IMR-90 (cell line): ENCODE measurements around the gene PDHB. TPM values are rescaled to one million over a fixed set of nuclear protein-coding genes. Genes with fewer than 3 reads are reported as not detected.

ENCODE experiments used
- ATAC-seq: fragments of 200-7000 bp; cut with Tn5 transposase; 2 replicates; pipeline ENCODE4 v1.9.1; 2020; ENCODE audit warnings: low read depth, mild to moderate bottlenecking, moderate library complexity
- BruUV-seq: library from RNA; stranded (reverse); fragments of 400-500 nt; replicated peaks from 2 replicates; lab custom pipeline; 2021; lab: Mats Ljungman, UMichigan
- CTCF ChIA-PET: fragments of 300-600 bp; formaldehyde crosslinking; extraction: SDS; loops from one replicate; lab custom pipeline; 2021; ENCODE audit warnings: antibody characterized with exemption; lab: Yijun Ruan, JAX
- POLR2A ChIA-PET: fragments of 300-600 bp; sonication (Branson Sonifier 250); formaldehyde crosslinking; loops from one replicate; lab custom pipeline; 2022; ENCODE audit warnings: antibody characterized with exemption; ENCODE audit not compliant: unreplicated experiment; lab: Charles Lee
- DNase-seq: peaks from one replicate; pipeline ENCODE4 v3.0.0; 2013
- H2AFZ ChIP-seq: replicated peaks from 2 replicates; pipeline ENCODE3; 2013; ENCODE audit warnings: low read length, mild to moderate bottlenecking; ENCODE audit not compliant: poor library complexity
- H2AK5ac ChIP-seq: 2 replicates; pipeline ENCODE4 v1.6.1; 2013; ENCODE audit warnings: low read depth, low read length, inconsistent platforms
- H2AK9ac ChIP-seq: replicated peaks from 2 replicates; pipeline ENCODE3; 2013; ENCODE audit warnings: mild to moderate bottlenecking, low read depth, low read length, moderate library complexity; ENCODE audit not compliant: poor library complexity
- H2BK120ac ChIP-seq: 2 replicates; pipeline ENCODE4 v1.6.1; 2013; ENCODE audit warnings: low read depth, low read length, inconsistent platforms
- H2BK15ac ChIP-seq: 3 replicates; pipeline ENCODE4 v1.6.1; 2013; ENCODE audit warnings: low read depth, low read length, inconsistent platforms
- H2BK20ac ChIP-seq: 2 replicates; pipeline ENCODE4 v1.6.1; 2013; ENCODE audit warnings: low read depth, mild to moderate bottlenecking, inconsistent platforms, low read length, moderate library complexity
- H2BK5ac ChIP-seq: 2 replicates; pipeline ENCODE4 v1.6.1; 2013; ENCODE audit warnings: mild to moderate bottlenecking, low read depth, low read length, inconsistent platforms; ENCODE audit not compliant: poor library complexity, severe bottlenecking
- H3K14ac ChIP-seq: replicated peaks from 2 replicates; pipeline ENCODE4 v1.6.1; 2013; ENCODE audit warnings: low read depth, low read length, inconsistent platforms
- H3K18ac ChIP-seq: 2 replicates; pipeline ENCODE4 v1.6.1; 2013; ENCODE audit warnings: low read depth, low read length, control low read depth
- H3K23ac ChIP-seq: 2 replicates; pipeline ENCODE4 v1.6.1; 2013; ENCODE audit warnings: low read depth, low read length, inconsistent platforms
- H3K27ac ChIP-seq: 2 replicates; pipeline ENCODE4 v1.5.1; 2013; ENCODE audit warnings: mild to moderate bottlenecking, control low read depth, low read length; ENCODE audit not compliant: insufficient read depth
- H3K27me3 ChIP-seq: 2 replicates; pipeline ENCODE4 v1.6.1; 2013; ENCODE audit warnings: low read length; ENCODE audit not compliant: control insufficient read depth, insufficient read depth
- H3K36me3 ChIP-seq: 2 replicates; pipeline ENCODE4 v1.6.1; 2013; ENCODE audit warnings: low read length, mixed read lengths; ENCODE audit not compliant: control insufficient read depth, insufficient read depth
- H3K4ac ChIP-seq: 2 replicates; pipeline ENCODE4 v1.6.1; 2013; ENCODE audit warnings: low read depth, low read length, inconsistent platforms
- H3K4me1 ChIP-seq: 2 replicates; pipeline ENCODE4 v1.6.1; 2013; ENCODE audit warnings: low read length, mixed read lengths; ENCODE audit not compliant: control insufficient read depth, insufficient read depth
- H3K4me2 ChIP-seq: 2 replicates; pipeline ENCODE4 v1.6.1; 2013; ENCODE audit warnings: low read depth, mild to moderate bottlenecking, control low read depth, low read length, moderate library complexity
- H3K4me3 ChIP-seq: 2 replicates; pipeline ENCODE4 v1.5.1; 2013; ENCODE audit warnings: low read depth, mild to moderate bottlenecking, control low read depth, low read length, moderate library complexity; ENCODE audit not compliant: insufficient read depth
- H3K56ac ChIP-seq: 2 replicates; pipeline ENCODE4 v1.6.1; 2013; ENCODE audit warnings: low read length, inconsistent platforms; ENCODE audit not compliant: insufficient read depth; ENCODE audit errors: extremely low read depth
- H3K79me1 ChIP-seq, 2 experiments: 2 replicates each; pipeline ENCODE4 v1.6.1; 2013; ENCODE audit warnings: low read length in 2 of 2, inconsistent platforms in 1 of 2, low read depth in 1 of 2
- H3K9ac ChIP-seq: 2 replicates; pipeline ENCODE4 v1.6.1; 2013; ENCODE audit warnings: low read depth, low read length, control low read depth
- H3K9me1 ChIP-seq: 2 replicates; pipeline ENCODE4 v1.6.1; 2013; ENCODE audit warnings: low read length, inconsistent platforms; ENCODE audit not compliant: insufficient read depth
- H3K9me3 ChIP-seq: 2 replicates; pipeline ENCODE4 v1.6.1; 2013; ENCODE audit warnings: low read length; ENCODE audit not compliant: control insufficient read depth, insufficient read depth
- H4K20me1 ChIP-seq: 2 replicates; pipeline ENCODE4 v1.6.1; 2013; ENCODE audit warnings: low read length, inconsistent platforms; ENCODE audit not compliant: insufficient read depth
- H4K5ac ChIP-seq: 2 replicates; pipeline ENCODE4 v1.6.1; 2013; ENCODE audit warnings: mild to moderate bottlenecking, low read depth, low read length, control low read depth
- H4K8ac ChIP-seq, 2 experiments: 2 replicates each; pipeline ENCODE4 v1.6.1; 2013; ENCODE audit warnings: low read depth in 2 of 2, low read length in 2 of 2, control low read depth in 1 of 2, inconsistent platforms in 1 of 2
- H4K91ac ChIP-seq: 2 replicates; pipeline ENCODE4 v1.6.1; 2013; ENCODE audit warnings: low read depth, low read length, inconsistent platforms; ENCODE audit not compliant: insufficient read depth
- CEBPB ChIP-seq: IDR thresholded peaks from 2 replicates; pipeline ENCODE4 v1.6.1; 2012; ENCODE audit warnings: low read depth, low read length, improper control_type of control experiment
- CHD1 ChIP-seq: IDR thresholded peaks from 2 replicates; pipeline ENCODE4 v1.6.1; 2012; ENCODE audit warnings: low read depth, low read length, improper control_type of control experiment
- CTCF ChIP-seq: conservative IDR thresholded peaks from 2 replicates; pipeline ENCODE4 v1.5.1; 2012; ENCODE audit warnings: mild to moderate bottlenecking, low read depth, low read length, improper control_type of control experiment
- FOS ChIP-seq: fragments of 150-350 bp; IDR thresholded peaks from 2 replicates; pipeline ENCODE4 v1.6.1; 2016; ENCODE audit warnings: low read depth, low read length
- MAFK ChIP-seq: IDR thresholded peaks from 2 replicates; pipeline ENCODE4 v1.6.1; 2012; ENCODE audit warnings: low read depth, low read length, improper control_type of control experiment
- MAZ ChIP-seq: IDR thresholded peaks from 2 replicates; pipeline ENCODE4 v1.6.1; 2012; ENCODE audit warnings: low read depth, mild to moderate bottlenecking, low read length, improper control_type of control experiment, moderate library complexity, borderline replicate concordance
- NFE2L2 ChIP-seq: fragments of 150-350 bp; IDR thresholded peaks from 2 replicates; pipeline ENCODE4 v1.6.1; 2016; ENCODE audit warnings: low read depth, mild to moderate bottlenecking, low read length
- RAD21 ChIP-seq: IDR thresholded peaks from 2 replicates; pipeline ENCODE4 v1.6.1; 2012; ENCODE audit warnings: low read length, improper control_type of control experiment
- RFX5 ChIP-seq: IDR thresholded peaks from 2 replicates; pipeline ENCODE4 v1.8.0; 2012; ENCODE audit warnings: low read depth, mild to moderate bottlenecking, low read length, moderate library complexity
- SMC3 ChIP-seq: fragments of 150-350 bp; IDR thresholded peaks from 2 replicates; pipeline ENCODE4 v1.6.1; 2016; ENCODE audit warnings: low read depth, mild to moderate bottlenecking, antibody characterized with exemption, low read length, moderate library complexity
- WGBS, 2 experiments: methylation state at CpG; one replicate each; pipeline versions ENCODE4 v1.1.5 to v1.1.7; 2013; ENCODE audit warnings: missing lambda C conversion rate in 2 of 2; ENCODE audit not compliant: insufficient read length in 1 of 2; ENCODE audit errors: extremely low coverage in 2 of 2; 5-methylcytosine and 5-hydroxymethylcytosine counted together
- dilution Hi-C: fragments of 300-500 bp; cut with HindIII; formaldehyde crosslinking; loops from one replicate; pipeline ENCODE4 v1.14.3; 2018; ENCODE audit warnings: low sequenced_read_pairs; ENCODE audit not compliant: unreplicated experiment
- in situ Hi-C: fragments of 300-500 bp; cut with MboI; formaldehyde crosslinking; loops from 3 replicates; pipeline ENCODE4 v1.14.3; 2019; ENCODE audit warnings: low sequenced_read_pairs, inconsistent platforms, mixed read lengths
- intact Hi-C: fragments of 100-400 bp; cut with micrococcal nuclease; formaldehyde crosslinking; loops from 2 replicates; pipeline ENCODE4 v1.10.0; 2022
- polyA plus RNA-seq, 3 experiments: library from polyadenylated mRNA; depleted of rRNA; stranded (reverse); fragments of >200 nt; gene quantifications; 2 replicates each; pipeline ENCODE4 v1.2.3, GENCODE V29; 2012; ENCODE audit warnings: low replicate concordance in 1 of 3
- total RNA-seq: library from RNA; depleted of rRNA; stranded (reverse); fragments of >200 nt; gene quantifications from 2 replicates; pipeline ENCODE4 v1.2.3, GENCODE V29; 2012

The PDHB gene
- total and polyA plus RNA-seq, 2 of the 4 experiments (the other 2 are of a cell fraction) = 69.2 to 73.5 TPM

GRCh38 chr3:58379351-58380073 is 54.1 kb downstream of the PDHB start:
- in situ Hi-C loops (no loop called here), intact Hi-C loops (no loop called here), dilution Hi-C loops (no loop called here)
- H4K5ac ChIP-seq = no peak overlapping the region
- H3K9me3 ChIP-seq = no peaks in the 10 kb centered on the region
- H2AK9ac ChIP-seq = no peak overlapping the region
- H3K56ac ChIP-seq = no peak overlapping the region
- WGBS, 2 experiments = no CpG with 5 or more reads among the region's 4 CpGs
- peaks cover 5% of the 10 kb centered on the region; the same call in 1 of the 2 replicates for H4K20me1 ChIP-seq
- no peak overlapping the region for H4K91ac ChIP-seq
- H3K79me1 ChIP-seq = peaks cover 0 to 32% of the 10 kb centered on the region in 2 experiments; a peak in 3 of 4 replicates
- H3K27me3 ChIP-seq = no peaks in the 10 kb centered on the region
- ChIA-PET CTCF (no interaction called here), POLR2A (no interaction called here)
- peaks cover 8% of the 10 kb centered on the region for H3K4me1 ChIP-seq
- no peak overlapping the region for H3K4me3 ChIP-seq
- no peak overlapping the region for H2BK120ac ChIP-seq
- H2AK5ac ChIP-seq = 0 out of 2 replicates have a peak overlapping the region, but pooled peaks have one; percentile 20
- DNase-seq (no peak), ATAC-seq (no peak)
- TF ChIP-seq FOS = no peak
- TF ChIP-seq MAZ = no peak
- no peak for TF ChIP-seq SMC3
- TF ChIP-seq CEBPB = no peak
- TF ChIP-seq CHD1 = no peak
- no peak for TF ChIP-seq CTCF
- TF ChIP-seq NFE2L2 = no peak
- TF ChIP-seq RFX5 = no peak
- TF ChIP-seq RAD21 = no peak
- TF ChIP-seq MAFK = no peak
- no peak overlapping the region for H3K27ac ChIP-seq
- H3K18ac ChIP-seq = no peak overlapping the region
- H2BK20ac ChIP-seq = no peak overlapping the region
- H3K4me2 ChIP-seq = no peak overlapping the region
- peaks cover 5% of the 10 kb centered on the region; the same call in 1 of the 2 replicates for H3K36me3 ChIP-seq
- H3K4ac ChIP-seq = no peak overlapping the region
- no peak overlapping the region for H4K8ac ChIP-seq
- BruUV-seq = no TSS peak
- peaks cover 14% of the 10 kb centered on the region for H3K9me1 ChIP-seq
- no peak overlapping the region for H3K23ac ChIP-seq
- H2BK5ac ChIP-seq = no peak overlapping the region
- H2AFZ ChIP-seq = no peak overlapping the region
- no peak overlapping the region for H2BK15ac ChIP-seq
- no peak overlapping the region for H3K14ac ChIP-seq
- no peak overlapping the region for H3K9ac ChIP-seq
